ENCODE measurements around the gene TRPV4. TPM values are rescaled to one million over a fixed set of nuclear protein-coding genes. Genes with fewer than 3 reads are reported as not detected.

Gene TRPV4
- total RNA-seq, 3 donors from 2014 or later: 0.43 to 0.92 (median 0.48) TPM

DNA sequence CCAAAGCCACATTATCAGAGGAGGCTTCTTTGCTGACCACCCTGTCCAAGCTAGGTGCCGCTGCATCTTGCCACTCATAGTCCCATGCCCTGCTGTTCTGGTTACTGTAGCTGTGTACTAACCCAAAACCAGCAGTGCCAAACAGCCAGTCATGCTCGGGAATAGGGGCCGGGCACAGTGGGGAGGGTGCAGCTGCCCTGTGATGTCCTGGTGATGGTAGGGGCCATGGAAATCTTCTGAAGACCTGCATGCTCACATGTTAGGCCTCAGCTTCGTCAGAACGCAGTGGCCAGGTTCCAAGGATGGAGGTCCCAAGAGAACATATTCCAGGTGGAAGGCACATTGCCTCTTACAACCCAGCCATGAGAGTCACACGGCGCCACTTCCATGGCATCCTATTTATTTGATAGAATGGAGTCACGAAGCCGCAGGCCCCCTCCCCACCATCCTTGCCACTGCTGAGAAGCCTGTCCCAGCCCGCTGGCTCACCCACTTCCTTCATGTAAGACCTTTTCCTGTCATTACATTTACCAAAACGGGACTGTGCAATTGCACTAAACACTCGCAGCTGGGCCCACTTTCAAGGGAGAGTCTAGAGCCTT is 71.0 kb downstream of the TRPV4 start:
- Histone ChIP-seq H3K9me3 (peaks cover 2% of the 10 kb centered on the region), H3K36me3 (ENCODE audit: low read depth) (no peaks in the 10 kb centered on the region), H3K4me3 (no peak overlapping the region), H3K4me1 (ENCODE audit: low read depth) (no peaks in the 10 kb centered on the region)
- DNase-seq (no peak), ATAC-seq (no peak)
- TF ChIP-seq, protein P1, sequence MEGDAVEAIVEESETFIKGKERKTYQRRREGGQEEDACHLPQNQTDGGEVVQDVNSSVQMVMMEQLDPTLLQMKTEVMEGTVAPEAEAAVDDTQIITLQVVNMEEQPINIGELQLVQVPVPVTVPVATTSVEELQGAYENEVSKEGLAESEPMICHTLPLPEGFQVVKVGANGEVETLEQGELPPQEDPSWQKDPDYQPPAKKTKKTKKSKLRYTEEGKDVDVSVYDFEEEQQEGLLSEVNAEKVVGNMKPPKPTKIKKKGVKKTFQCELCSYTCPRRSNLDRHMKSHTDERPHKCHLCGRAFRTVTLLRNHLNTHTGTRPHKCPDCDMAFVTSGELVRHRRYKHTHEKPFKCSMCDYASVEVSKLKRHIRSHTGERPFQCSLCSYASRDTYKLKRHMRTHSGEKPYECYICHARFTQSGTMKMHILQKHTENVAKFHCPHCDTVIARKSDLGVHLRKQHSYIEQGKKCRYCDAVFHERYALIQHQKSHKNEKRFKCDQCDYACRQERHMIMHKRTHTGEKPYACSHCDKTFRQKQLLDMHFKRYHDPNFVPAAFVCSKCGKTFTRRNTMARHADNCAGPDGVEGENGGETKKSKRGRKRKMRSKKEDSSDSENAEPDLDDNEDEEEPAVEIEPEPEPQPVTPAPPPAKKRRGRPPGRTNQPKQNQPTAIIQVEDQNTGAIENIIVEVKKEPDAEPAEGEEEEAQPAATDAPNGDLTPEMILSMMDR (IDR thresholded peaks at IDR 0.05): no peak
- intact Hi-C loops (cut with DNase I, micrococcal nuclease): no loop called here

- DNase-seq (no peak), ATAC-seq (no peak)
- H3K4me3 ChIP-seq: no peak overlapping the region
- no peaks in the 10 kb centered on the region for H3K4me1 ChIP-seq (ENCODE audit: low read depth)
- TF ChIP-seq, protein P1 (IDR thresholded peaks at IDR 0.05): no peak
- peaks cover 6% of the 10 kb centered on the region for H3K9me3 ChIP-seq
- no peaks in the 10 kb centered on the region for H3K36me3 ChIP-seq (ENCODE audit: low read depth)
- intact Hi-C loops (cut with DNase I, micrococcal nuclease): no loop called here
Measured at GRCh38 chr12:109760930-109761921, 72.0 kb downstream of the TRPV4 start.

- ATAC-seq (peak; percentile 72), DNase-seq (peak in 2 of 3 donors; percentile 19 to 45)
- intact Hi-C loops (cut with DNase I, micrococcal nuclease): no loop called here
- no peaks in the 10 kb centered on the region for H3K4me1 ChIP-seq (ENCODE audit: low read depth)
- peaks cover 11% of the 10 kb centered on the region for H3K9me3 ChIP-seq
- no peak overlapping the region for H3K4me3 ChIP-seq
- no peaks in the 10 kb centered on the region for H3K36me3 ChIP-seq (ENCODE audit: low read depth)
- TF ChIP-seq, protein P1 (IDR thresholded peaks at IDR 0.05): no peak
Measured at GRCh38 chr12:109760031-109760929, 72.9 kb downstream of the TRPV4 start.

- intact Hi-C loops (cut with DNase I, micrococcal nuclease): no loop called here
- DNase-seq: peak in 1 of 3 donors; percentile 12
- Histone ChIP-seq H3K4me1 (ENCODE audit: low read depth) (no peaks in the 10 kb centered on the region), H3K4me3 (no peak overlapping the region), H3K9me3 (peaks cover 11% of the 10 kb centered on the region), H3K36me3 (ENCODE audit: low read depth) (no peaks in the 10 kb centered on the region)
- ATAC-seq: no peak
- TF ChIP-seq, protein P1 (IDR thresholded peaks at IDR 0.05): no peak
Measured at GRCh38 chr12:109759595-109759994, 73.6 kb downstream of the TRPV4 start.

All from mucosa of descending colon (tissue), 3 donors.